Fibroblast of mammary gland (primary cell): ENCODE results near the gene TTC21A.

Source experiments
- DNase-seq: peaks from one replicate; pipeline ENCODE4 v3.0.0-alpha.2; 2010; ENCODE audit warnings: low read depth
- H3K4me3 ChIP-seq: 2 replicates; pipeline ENCODE4 v1.5.1; 2011; ENCODE audit warnings: low read depth, mild to moderate bottlenecking, low read length, moderate library complexity; ENCODE audit not compliant: control insufficient read depth
- CTCF ChIP-seq: conservative IDR thresholded peaks from 2 replicates; pipeline ENCODE4 v1.5.1; 2011; ENCODE audit warnings: low read depth, low read length, inconsistent platforms; ENCODE audit not compliant: control insufficient read depth, insufficient read depth

TTC21A gene

GRCh38 chr3:39098473-39099000, 8.9 kb upstream of the TTC21A start:
- no peak for TF ChIP-seq CTCF
- no peak for DNase-seq
- no peak overlapping the region for H3K4me3 ChIP-seq

GRCh38 chr3:39099242-39099641, 8.2 kb upstream of the TTC21A start:
- DNase-seq, result no peak
- no peak for TF ChIP-seq CTCF
- no peak overlapping the region for H3K4me3 ChIP-seq

- DNase-seq, result no peak
- TF ChIP-seq CTCF, result no peak
- H3K4me3 ChIP-seq, result no peak overlapping the region
Observed at GRCh38 chr3:39099738-39100499, 7.6 kb upstream of the TTC21A start.

GRCh38 chr3:39100500-39100886, 7.0 kb upstream of the TTC21A start:
- H3K4me3 ChIP-seq, result no peak overlapping the region
- TF ChIP-seq CTCF, result no peak
- no peak for DNase-seq

- H3K4me3 ChIP-seq, result no peak overlapping the region
- DNase-seq, result peak; percentile 44
- peak; percentile 74 for TF ChIP-seq CTCF
Observed at GRCh38 chr3:39101022-39101689, 6.3 kb upstream of the TTC21A start.

GRCh38 chr3:39102504-39103323, 4.8 kb upstream of the TTC21A start:
- TF ChIP-seq CTCF, result no peak
- DNase-seq, result no peak
- no peak overlapping the region for H3K4me3 ChIP-seq
